ENCODE measurements around the gene C11orf58.

C11orf58 gene

DNA sequence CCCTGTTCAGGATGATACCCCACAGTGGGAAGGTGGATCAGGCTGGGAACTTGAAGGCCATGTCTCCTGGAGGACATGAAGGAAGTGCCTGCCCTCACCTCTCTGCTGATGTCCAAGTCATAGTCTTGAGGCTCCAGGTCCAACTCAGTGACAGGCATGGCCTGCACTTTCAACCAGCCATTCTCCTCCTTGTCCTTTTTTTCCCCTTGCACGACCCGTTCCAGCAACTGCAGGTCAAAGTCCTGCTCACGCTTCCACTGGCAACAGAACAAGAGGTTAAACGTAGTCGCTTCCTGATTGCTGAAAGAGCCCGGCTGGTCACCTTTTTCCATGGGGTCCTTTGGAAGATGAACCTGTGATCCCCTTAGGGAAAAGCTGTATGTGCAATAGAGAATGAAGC is 47.7 kb downstream of the C11orf58 start:
- no peak for DNase-seq

DNA sequence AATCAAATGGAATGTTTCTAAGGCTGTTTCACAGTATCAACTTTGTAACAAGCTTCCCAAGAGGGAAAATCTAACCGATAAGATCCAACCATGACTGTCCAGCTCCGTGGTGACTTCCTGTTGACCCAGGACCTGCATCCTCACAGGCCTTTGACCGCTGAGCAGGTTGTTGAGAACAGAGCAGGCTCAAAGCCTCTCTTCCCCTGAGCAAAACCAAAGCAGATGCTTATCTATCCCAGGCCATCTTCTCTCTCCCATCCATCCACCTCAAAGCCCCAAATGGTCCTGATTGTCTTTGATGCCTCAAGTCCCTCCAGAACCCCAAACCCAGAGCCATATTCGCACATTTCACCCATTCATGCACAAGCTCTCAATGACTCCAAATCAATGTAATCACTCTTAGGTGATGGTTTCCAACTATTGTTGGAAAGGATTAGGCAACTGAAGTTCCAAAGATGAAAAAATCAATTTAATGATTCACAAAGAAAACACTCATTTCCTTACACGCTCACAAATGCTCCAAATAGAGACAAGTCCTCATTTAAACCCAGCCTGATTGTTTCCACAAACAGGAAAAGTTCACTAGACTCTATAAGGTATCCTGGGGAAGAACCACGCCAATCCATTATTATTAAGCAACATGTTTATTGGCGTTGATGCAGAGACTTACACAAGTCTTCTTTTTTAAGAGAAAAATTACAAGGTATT is 48.7 kb downstream of the C11orf58 start:
- no peak for DNase-seq

DNA sequence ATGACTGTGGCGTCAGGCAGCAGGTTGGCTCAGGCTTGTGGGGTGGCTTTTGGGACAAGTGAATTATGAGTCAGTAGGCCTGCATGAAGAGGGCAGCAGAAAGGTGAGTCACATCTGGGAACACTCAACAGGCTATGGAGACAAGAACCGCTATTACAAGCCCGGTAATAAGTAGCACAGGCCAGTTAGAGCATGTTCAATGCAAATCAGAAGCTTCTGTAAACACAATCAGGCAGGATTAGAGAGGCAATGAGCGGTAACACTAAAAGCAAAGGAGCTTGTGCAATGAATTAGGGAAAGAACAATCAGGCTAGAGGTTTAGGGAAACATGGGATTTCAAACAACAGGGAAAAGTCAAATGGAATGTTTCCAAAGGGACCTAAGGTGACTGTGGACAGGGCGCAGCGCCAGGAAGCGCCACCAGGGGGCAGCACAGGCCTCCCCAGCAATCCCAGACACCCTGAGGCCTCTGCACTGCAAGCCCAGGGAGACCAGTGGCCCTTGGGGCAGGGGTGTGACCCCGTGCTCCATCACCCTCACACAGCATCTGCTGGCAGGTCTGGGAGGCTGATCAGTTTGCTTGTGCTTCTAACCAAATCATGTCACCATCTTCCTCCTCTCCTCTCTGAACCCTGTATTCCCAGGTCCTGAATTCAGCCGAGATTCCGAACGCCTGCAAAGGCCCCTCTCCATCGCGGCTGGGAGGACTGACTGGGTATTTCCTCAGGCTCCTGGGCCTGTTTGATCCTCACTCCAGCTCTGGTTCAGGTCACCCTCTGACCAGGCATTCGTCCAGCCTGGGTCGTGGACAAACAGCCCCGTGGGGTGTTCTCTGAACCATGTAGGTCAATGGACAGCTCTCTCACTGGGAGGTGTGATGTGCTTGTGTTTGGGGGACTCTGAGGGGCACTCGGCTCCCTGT is 50.0 kb downstream of the C11orf58 start:
- peak; percentile 65 to 69 for DNase-seq

DNA sequence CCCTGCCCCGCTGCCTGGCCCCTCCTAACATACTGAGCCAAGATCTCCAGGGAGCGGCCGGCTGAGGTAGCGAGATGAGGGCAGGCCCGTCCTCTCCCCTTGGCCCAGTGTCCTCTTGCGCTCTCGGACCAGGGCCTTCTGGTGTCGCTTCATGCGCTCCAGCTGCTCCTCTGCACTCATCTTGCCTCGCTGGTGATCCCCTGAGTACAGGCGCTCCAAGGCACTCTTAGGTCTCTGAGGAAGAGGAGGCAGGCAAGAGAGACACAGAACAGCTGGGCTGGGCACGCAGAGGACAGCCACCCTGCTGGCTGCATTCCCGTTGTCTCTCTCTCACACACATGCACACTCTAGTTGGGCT is 50.6 kb downstream of the C11orf58 start:
- DNase-seq = no peak

DNA sequence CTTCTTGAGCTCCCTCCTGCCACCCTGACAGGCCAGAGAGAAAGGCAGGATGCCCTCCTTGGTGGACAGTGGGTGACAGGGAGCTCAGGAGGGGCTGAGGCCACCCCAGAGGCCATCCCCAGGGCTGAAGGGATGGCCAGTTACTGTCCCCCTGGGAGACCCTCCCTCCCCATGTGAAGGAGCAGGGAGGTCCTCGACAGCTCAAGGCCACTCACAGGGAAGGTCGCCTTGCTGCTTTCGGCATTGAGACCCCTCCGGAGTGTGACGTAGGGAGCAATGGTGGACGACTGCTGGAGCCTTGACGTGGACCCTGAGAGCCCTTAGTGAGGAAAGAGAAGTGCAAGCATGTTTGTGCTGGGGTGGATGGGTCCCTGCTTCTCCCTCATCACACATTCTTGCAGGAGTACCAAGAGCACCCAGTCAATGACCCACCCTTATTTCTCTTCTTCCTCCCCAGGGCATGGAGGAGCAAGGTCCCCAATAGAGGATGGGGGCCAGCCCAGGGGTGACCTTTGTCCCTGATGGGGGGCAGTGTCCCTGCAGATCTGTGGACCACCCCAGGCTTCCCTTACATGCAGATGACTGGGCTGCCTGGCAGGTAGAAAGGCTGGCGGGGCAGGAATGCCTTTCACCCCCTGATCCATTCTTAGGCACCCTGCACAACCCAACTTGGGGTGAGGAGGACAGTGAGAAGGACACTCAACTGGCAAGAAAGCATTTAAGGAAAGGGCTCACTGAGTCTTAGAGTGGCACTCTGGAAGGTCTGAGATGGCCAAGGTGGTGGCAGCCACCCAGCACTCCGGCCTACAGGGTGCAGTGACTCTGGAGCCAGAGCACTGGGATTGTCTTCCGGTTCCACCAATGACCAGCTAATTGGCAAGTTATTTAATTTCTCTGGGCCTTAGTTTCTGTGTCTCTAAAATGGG is 51.4 kb downstream of the C11orf58 start:
- DNase-seq = no peak

DNA sequence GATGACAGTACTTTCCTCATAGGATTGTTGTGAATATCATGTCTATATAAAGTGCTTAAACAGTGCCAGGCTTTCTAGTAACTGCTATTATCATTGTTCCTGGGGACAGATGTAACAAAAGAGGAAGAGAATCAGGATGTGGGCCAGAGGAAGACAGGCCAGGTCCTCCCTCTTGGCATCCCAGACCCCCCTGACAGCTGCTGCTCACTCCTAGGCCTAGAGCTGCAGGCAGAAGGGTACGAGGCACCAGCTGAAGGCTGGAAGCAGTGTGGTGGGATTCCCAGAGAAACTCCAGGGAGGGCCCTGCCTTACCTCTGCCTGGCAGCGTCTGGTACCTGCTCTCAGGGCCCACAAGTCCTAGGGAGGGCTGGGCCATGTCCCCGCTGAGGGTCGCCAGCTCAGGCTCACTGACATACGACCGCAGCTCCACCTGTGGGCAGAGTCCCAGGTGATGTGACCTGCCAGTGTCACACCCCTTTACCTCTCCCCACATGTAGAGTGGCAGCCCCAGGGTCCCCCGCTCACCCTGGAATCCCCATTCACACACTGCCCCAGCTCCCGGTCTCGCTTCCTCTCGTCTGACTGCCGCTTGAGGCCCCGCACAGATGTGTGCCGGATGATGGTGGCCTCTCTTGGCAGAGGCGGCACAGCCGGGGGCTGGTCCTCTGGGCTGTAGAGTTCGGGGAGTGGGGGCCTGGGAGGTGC is 52.2 kb downstream of the C11orf58 start:
- no peak for DNase-seq

DNA sequence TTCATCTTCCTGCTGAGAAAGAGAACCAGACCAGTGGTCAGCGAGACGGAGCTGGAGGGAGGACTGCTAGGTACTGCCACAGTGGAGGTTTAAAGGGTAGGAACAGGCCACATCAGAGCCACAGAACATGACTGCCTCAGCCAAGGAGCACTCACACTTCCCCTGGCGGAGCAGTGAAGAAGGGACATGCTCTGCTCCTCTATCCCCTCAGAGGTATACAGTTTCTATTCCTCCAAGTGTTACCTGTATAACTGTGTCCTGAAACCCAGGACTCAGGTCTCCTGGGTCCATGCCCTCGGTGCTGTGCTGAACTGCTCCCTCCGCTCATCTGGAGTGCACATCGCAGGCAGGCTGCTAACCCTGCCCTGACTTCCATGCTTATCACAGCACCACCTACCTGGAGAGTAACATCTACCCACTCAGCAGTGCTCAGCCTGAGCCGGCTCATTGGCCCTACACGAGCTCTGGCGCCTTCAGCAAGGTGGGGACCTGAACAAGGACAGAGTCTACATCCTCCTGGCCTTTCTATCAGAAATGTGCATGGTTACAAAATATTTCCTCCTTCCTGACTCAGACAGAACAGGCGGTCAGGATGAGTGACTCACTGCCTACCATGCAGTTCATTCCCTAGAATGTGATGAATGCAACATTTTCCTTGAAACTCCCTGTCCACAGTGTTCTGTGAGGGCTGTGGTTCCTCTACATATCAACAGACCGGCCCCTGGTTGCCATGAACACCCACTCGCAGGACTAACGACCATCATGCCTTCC is 52.9 kb downstream of the C11orf58 start:
- DNase-seq = peak; percentile 11 to 15

DNA sequence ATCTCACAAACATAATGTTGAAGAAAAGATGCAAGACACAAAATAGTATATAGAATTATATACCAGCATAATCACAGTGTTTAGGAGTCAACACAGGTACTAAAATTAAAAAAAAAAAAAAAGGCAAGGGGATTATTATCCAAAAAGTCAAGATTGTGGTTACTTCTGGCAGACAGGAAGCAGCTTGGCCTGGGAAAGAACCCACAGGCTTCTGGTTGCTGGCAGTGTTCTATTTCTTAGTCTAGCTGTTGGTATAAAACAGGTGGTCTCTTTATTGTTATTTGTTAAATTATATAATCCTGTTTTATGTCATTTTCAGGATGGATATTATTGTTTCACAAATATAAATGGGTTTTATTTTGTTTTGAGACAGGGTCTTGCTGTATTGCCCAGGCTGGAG is 54.0 kb downstream of the C11orf58 start:
- no peak for DNase-seq

DNA sequence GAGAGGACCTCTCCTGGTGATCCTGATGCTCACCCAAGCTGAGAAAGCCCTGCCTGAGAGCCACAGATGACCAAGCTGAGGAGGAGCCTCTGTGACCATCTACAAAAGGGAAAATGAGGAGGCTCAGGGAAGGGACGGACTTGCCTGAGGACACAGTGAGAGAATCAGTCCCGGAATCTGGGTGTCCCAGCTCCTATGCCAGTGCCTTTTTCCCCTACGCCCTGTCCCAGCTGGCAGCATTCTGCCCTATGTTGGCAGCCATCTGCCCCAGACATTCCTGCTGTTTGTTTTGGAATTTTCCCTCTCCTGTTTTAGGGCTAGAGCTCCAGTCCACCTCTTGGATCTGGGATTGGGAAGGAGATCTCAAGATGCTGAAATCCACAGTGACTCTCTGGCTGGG is 54.6 kb downstream of the C11orf58 start:
- DNase-seq = no peak

DNA sequence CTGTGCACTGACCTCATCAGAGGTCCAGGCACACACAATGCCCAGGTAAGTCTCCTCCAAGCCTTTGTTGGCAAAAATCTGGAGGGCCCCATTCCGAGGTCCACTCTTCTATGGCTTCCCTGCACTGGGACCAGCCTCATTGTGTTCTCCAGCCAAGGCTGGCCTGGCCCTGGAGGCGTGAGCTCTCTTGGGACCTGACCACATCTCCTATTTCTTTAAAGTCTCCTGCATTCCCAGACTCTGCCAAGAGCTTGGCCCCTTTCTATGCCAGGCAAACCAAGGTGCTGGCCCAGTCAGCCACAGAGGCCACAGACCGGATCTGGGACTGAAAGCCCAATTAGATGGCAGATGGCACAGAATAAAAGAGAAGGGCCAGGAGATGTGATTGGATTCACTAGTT is 55.1 kb downstream of the C11orf58 start:
- DNase-seq = no peak

DNA sequence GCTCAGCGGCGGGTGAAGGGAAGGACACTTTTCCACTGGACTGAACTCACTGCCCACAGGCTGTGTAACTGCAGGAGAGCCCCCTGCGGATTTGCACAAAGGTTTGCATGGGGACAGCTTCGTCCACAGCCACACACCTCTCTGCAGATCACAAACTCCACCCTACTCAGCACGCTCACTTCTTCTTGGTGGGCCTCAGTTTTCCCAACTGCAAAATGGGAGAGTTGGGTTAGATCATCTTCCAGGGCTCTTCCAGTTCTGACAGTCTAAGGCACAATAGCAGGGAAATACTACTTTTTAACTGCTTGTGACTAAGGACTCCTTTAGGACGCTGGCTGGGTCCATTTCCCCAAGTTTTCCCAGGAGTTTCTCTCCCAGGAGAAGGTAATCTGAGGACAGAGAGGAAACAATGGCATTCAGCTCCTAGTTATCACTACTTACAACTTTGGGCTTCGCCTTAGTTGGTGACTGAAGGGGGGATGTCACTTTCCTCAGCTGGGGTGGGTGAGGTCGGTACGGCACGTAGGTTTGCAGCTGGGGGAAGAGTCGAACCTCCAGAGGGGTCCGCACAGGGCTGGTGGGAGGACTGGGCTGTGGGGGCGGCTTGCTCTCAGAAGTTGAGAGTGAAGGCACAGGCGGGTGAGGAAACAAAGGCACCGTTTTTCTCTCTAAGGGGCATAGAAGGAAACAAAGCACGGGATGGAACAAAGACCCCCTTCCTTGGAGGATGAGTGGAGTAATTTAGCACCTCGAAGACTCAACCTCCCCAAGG is 55.8 kb downstream of the C11orf58 start:
- DNase-seq = no peak

DNA sequence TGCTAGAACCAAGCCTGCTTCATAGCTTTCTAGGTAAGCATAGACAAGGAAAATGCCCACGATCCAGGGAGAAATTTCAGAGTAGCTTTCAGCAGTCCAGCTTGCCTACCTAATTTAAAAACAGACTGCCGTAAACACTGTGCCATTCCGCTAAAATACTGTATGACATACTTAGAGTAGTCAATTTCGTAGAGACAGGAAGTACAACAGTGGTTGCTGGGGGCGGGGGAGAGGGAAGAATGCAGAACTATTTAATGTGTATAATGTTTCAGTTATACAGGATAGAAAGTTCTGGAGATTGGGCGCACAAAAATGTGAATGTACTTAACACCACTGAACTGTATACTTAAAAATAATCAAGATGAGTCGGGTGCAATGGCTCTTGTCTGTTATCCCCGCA is 56.7 kb downstream of the C11orf58 start:
- DNase-seq = no peak

DNA sequence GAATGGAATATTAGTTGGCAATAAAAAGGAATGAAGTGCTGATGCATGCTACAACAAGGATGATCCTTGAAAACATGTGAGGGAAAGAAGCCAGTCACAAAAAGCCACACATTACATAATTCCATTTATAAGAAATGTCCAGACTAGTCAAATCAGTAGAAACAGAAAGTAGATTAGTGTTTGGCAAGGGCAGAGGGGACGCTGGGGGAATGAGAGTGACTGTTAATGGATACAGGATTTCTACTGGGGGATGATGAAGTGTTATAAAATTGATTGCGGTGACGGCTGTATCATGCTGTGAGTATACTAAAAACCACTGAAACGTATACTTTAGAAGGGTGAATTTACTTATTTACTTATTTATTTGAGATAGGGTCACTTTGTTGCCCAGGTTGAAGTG is 57.9 kb downstream of the C11orf58 start:
- no peak for DNase-seq

DNA sequence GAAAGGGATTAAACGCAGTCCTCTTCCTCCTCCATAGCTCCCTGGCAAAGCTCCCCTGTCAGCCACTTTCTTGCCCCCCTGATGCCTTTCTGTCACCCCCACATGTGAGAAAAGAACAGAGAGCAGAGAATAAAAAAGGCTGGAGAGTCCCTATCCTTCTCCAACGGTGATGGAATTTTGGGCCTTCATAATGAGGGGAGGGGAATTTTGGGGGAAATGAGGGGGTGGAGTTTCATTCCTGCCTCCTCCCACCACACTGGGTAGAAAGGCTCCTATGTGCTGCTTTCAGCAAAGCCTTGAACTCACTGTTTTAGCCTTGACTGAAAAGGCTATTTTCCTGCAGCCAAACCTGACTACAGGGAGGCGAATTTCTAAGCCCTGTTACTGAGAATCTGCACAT is 59.3 kb downstream of the C11orf58 start:
- DNase-seq = no peak

DNA sequence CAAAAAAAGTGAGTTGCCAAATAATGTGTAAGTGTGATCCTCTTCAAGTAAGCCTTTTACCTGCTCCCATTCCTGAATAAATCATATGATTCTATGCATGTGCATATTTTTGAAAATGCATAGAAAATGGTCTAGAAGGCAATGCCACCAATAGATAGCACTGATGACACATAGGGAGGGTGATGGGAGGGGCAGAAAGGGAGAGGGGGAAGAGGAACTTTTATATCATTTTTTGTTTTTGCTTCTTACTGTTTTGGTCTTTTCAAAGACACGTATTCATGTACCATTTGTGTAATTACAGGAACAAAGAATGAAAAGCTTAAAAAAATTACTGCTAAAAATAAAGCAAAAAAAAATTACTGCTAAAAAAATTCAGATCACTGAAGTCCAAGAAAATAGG is 60.8 kb downstream of the C11orf58 start:
- no peak for DNase-seq

DNA sequence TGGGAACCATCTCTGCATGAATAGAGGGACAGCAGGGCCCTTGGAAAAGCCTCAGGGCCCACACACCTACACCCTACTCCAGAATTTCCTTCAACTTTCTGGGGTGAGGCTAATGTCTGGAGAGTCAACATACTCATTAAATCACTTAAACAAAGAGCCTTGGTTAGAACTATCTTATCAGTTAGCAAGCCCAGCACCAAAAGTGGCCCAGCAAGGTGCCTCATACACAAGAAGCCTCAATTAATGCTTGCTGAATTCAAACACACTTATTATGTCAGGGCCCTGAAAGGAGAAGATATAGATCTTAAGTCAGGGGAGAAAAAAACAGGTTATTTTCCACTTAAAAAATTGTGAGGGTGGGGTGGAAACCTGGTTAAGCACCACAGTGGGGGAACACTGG is 61.4 kb downstream of the C11orf58 start:
- DNase-seq = no peak

DNA sequence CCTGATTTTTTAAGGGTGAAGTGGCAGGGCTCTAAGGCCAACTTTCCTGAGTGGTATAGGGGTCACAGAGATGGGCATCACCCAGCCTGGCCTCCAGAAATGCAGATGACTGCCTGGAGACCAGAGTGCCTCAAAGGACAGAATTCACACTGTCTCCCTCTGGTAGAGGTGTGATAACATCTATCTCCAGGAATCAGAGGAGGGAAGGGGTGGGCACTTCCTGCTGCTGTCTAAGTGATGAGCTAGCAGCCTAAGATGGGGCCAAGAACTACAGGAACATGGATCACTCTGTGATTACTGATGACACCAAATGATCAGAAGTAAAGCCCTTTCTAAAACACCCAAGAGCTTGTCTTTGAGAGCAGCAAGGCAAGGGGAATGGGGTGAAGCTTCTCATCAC is 61.9 kb downstream of the C11orf58 start:
- no peak for DNase-seq

DNA sequence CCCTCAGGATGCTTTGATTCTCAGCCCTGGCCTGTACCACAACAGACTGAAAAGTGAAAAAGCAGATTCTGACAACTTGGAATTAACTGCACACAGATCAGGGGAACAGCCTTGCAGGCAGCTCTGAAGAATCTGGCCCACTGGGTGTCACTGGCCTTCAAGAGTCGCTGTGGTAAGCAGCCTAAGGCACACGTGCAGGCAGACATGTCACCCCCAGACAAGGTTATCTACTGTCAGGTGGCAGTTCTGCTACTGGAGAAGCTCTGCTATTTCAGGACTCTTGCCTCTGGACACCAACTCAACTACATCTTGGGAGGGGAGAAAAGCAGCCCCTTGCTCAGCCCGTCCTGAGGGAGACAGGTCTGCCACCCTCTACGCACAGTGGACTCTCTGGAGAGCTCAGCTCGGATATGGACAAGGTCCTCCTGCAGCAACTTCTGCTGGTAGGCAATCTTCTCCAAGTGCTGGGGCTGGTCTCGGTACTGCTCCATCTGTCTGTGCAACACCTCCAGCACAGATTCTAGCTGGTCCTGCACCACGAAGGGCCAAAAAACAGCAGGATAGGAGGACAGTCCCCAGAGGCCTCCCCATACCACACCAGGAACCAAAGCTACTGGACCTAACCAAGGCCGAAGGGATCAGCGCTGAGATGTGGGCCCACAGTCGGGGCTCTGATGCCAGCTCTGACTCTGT is 63.0 kb downstream of the C11orf58 start:
- no peak for DNase-seq

DNA sequence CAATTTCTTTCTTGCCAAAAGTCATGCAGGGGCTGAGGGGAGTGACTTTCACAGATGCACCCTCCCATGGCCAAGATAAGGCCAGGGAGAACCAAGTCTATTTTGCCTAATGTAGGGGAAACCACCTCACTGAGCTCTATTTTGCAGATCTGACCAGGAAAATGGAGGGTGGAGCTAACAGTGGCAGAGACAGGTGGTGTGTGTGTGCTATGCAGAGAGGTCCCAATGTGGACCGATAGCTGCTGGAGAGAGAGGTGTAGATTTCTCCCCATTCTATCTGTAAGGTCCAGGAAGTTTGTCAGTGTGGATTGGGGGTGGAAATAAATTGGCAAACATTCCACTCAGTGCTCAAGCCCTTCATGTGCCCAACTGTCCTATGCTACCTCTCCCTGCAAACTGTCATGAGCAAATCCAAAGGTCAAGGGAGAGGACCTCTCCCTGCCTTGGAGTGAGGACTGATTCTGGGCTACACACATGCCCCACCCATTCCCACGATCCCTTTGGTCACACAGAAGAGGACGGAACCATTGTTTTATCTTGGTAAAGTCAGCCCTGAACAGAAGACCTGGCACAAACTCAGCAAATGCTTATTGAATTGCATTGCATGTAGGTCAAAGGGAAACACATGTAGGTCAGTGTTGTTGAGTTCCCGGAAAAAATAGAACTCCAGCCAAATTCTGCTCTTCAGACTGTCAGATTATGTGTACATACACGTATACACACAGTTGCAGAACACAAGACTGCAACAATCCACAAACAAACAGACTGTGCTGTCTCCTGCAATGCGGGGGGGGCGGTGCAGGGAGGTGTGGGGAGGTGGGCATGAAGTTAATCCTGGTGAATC is 65.9 kb downstream of the C11orf58 start:
- no peak for DNase-seq
